Measurements from ENCODE around the gene ENPP7. TPM values are rescaled to one million over a fixed set of nuclear protein-coding genes. Genes with fewer than 3 reads are reported as not detected.
"Not testable (repeated sequence)": the region's sequence is repeated elsewhere in the genome, so short reads cannot be mapped to it uniquely, and the experiment has no call there.

ENPP7 gene
- total RNA-seq, 3 donors from 2014 or later, result not detected

DNA sequence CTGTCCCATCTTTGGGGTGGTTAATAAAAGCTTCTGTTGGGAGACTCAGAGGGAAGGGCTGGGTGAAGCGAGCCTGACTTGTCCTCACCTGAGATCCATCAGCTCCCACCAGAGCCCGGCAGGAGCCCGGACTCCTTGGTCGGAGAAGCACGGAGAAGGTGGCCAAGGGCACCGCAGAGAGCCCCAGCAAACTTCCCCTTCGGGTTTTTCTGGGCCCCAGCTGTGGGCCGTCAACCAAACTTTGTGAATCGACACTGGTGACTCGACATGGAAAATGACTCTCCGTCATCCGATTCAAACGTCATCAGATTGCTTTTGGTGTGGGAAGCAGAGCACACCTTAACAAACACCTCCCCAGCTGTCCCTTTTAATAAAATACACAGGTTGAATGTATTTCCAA, 21.4 kb downstream of the ENPP7 start:
- no peak overlapping the region for H3K27ac ChIP-seq
- H3K4me3 ChIP-seq, result no peak overlapping the region
- TF ChIP-seq CTCF (IDR thresholded peaks at IDR 0.05), result no peak
- no peak for TF ChIP-seq POLR2A (IDR thresholded peaks at IDR 0.05)
- no peak for TF ChIP-seq POLR2AphosphoS5 (IDR thresholded peaks at IDR 0.05)
- no peak for DNase-seq (ENCODE audit: low spot score in 2 of 2)
- peaks cover 9 to 59% of the 10 kb centered on the region in 2 donors for H3K27me3 ChIP-seq
- H3K4me1 ChIP-seq, result no peaks in the 10 kb centered on the region
- no peaks in the 10 kb centered on the region for H3K36me3 ChIP-seq
- H3K9me3 ChIP-seq, result no peaks in the 10 kb centered on the region
- intact Hi-C loops (cut with DNase I; ENCODE audit: low total_unique reads), result no loop called here

DNA sequence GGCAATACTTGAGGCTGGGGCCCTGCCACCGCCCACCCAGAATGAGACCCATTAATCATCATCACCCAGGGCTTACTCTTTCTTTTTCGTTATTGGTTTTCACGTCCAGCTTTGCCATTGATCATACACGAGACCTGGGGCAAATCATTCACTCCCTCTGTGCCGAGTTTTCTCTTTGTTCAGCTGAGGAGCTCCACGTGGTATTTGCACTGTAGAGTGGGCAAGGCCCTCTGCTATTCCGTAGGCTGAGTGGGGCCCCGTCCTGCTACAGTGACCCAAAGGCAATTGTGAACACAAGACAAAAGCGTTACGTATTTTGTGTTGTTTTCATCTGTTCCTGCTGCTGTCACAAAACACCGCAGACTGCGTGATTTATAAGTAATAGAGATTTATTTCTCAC, 23.6 kb downstream of the ENPP7 start:
- no peak for TF ChIP-seq CTCF (IDR thresholded peaks at IDR 0.05)
- TF ChIP-seq POLR2A (IDR thresholded peaks at IDR 0.05), result no peak
- no peak for TF ChIP-seq POLR2AphosphoS5 (IDR thresholded peaks at IDR 0.05)
- H3K36me3 ChIP-seq, result no peaks in the 10 kb centered on the region
- no peaks in the 10 kb centered on the region for H3K4me1 ChIP-seq
- intact Hi-C loops (cut with DNase I; ENCODE audit: low total_unique reads), result no loop called here
- no peak overlapping the region for H3K27ac ChIP-seq
- DNase-seq (ENCODE audit: low spot score in 2 of 2), result no peak
- no peaks in the 10 kb centered on the region for H3K9me3 ChIP-seq
- peaks cover 0 to 37% of the 10 kb centered on the region in 2 donors for H3K27me3 ChIP-seq
- H3K4me3 ChIP-seq, result no peak overlapping the region

GRCh38 chr17:79754903-79755302, 24.2 kb downstream of the ENPP7 start:
- H3K4me1 ChIP-seq; H3K27ac ChIP-seq; H3K9me3 ChIP-seq; H3K36me3 ChIP-seq; intact Hi-C loops (cut with DNase I; ENCODE audit: low total_unique reads); DNase-seq (ENCODE audit: low spot score in 2 of 2); H3K4me3 ChIP-seq: not testable (repeated sequence)
- peaks cover 0 to 31% of the 10 kb centered on the region in 2 donors for H3K27me3 ChIP-seq

DNA sequence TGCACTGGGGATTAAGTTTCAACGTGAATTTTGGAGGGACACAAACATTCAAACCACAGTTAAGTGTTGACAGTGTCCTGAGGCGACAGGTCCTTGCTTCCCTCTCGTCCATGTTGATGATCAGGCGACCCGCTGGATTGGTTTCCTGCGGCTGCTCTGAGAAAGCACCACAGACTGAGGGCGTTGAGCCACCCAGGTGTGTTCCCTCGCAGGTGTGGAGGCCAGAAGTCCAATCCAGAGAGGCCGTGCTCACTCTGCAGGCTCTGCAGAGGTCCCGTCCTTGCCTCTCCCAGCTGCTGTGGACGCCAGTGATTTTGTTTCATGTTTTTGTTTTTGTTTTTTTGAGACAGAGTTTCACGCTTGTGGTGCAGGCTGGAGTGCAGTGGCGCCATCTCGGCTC, 24.8 kb downstream of the ENPP7 start:
- Histone ChIP-seq H3K4me3 (no peak overlapping the region), H3K9me3 (no peaks in the 10 kb centered on the region), H3K27me3 (peaks cover 0 to 28% of the 10 kb centered on the region in 2 donors), H3K4me1 (no peaks in the 10 kb centered on the region), H3K27ac (no peak overlapping the region), H3K36me3 (no peaks in the 10 kb centered on the region)
- no peak for TF ChIP-seq CTCF (IDR thresholded peaks at IDR 0.05)
- TF ChIP-seq POLR2A (IDR thresholded peaks at IDR 0.05), result no peak
- TF ChIP-seq POLR2AphosphoS5 (IDR thresholded peaks at IDR 0.05), result no peak
- intact Hi-C loops (cut with DNase I; ENCODE audit: low total_unique reads), result no loop called here
- no peak for DNase-seq (ENCODE audit: low spot score in 2 of 2)

GRCh38 chr17:79757140-79757745, 26.5 kb downstream of the ENPP7 start:
- intact Hi-C loops (cut with DNase I; ENCODE audit: low total_unique reads), result no loop called here
- H3K27me3 ChIP-seq, result peaks cover 0 to 14% of the 10 kb centered on the region in 2 donors
- TF ChIP-seq POLR2A (IDR thresholded peaks at IDR 0.05), result no peak
- TF ChIP-seq POLR2AphosphoS5 (IDR thresholded peaks at IDR 0.05), result no peak
- no peak for TF ChIP-seq CTCF (IDR thresholded peaks at IDR 0.05)
- no peak overlapping the region for H3K4me3 ChIP-seq
- no peak overlapping the region for H3K27ac ChIP-seq
- no peaks in the 10 kb centered on the region for H3K36me3 ChIP-seq
- H3K9me3 ChIP-seq, result no peaks in the 10 kb centered on the region
- no peak for DNase-seq (ENCODE audit: low spot score in 2 of 2)
- H3K4me1 ChIP-seq, result no peaks in the 10 kb centered on the region

GRCh38 chr17:79758271-79758670, 27.5 kb downstream of the ENPP7 start:
- intact Hi-C loops (cut with DNase I; ENCODE audit: low total_unique reads), result no loop called here
- DNase-seq (ENCODE audit: low spot score in 2 of 2), result no peak
- TF ChIP-seq POLR2A (IDR thresholded peaks at IDR 0.05), result no peak
- no peak for TF ChIP-seq CTCF (IDR thresholded peaks at IDR 0.05)
- TF ChIP-seq POLR2AphosphoS5 (IDR thresholded peaks at IDR 0.05), result no peak

More at GRCh38 chr17:79758271-79758670, 27.5 kb downstream of the ENPP7 start:
- Histone ChIP-seq H3K27ac (no peak overlapping the region), H3K27me3 (peaks cover 0 to 13% of the 10 kb centered on the region in 2 donors), H3K9me3 (no peaks in the 10 kb centered on the region), H3K4me3 (no peak overlapping the region), H3K4me1 (no peaks in the 10 kb centered on the region), H3K36me3 (no peaks in the 10 kb centered on the region)
